ENCODE data around the gene GJE1.

DNA sequence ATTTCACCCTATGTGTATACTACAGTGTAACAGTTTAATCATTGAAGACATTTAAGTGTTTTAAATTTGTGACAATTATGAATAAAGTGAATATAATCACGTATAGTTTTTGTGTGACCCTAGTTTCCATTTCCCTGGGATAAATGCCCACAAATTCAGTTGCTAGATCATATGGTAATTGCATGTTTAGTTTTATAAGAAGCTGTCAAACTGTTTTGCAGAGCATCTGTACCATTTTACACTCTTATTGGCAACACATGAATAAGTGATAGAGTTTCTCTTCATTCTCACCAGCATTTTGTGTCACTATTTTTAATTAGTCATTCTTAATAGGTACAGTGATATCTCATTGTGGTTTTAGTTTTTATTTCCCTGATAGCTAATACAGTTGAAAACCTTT is 21.6 kb downstream of the GJE1 start:
- TF ChIP-seq, protein P1, sequence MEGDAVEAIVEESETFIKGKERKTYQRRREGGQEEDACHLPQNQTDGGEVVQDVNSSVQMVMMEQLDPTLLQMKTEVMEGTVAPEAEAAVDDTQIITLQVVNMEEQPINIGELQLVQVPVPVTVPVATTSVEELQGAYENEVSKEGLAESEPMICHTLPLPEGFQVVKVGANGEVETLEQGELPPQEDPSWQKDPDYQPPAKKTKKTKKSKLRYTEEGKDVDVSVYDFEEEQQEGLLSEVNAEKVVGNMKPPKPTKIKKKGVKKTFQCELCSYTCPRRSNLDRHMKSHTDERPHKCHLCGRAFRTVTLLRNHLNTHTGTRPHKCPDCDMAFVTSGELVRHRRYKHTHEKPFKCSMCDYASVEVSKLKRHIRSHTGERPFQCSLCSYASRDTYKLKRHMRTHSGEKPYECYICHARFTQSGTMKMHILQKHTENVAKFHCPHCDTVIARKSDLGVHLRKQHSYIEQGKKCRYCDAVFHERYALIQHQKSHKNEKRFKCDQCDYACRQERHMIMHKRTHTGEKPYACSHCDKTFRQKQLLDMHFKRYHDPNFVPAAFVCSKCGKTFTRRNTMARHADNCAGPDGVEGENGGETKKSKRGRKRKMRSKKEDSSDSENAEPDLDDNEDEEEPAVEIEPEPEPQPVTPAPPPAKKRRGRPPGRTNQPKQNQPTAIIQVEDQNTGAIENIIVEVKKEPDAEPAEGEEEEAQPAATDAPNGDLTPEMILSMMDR (IDR thresholded peaks at IDR 0.05) = no peak
- TF ChIP-seq EZH2 (IDR thresholded peaks at IDR 0.05) = no peak
- no peak for TF ChIP-seq EZH2phosphoT487 (IDR thresholded peaks at IDR 0.05)

Measured in neural progenitor cell (in vitro differentiated cells).